Smooth muscle cell (in vitro differentiated cells): Measurements from ENCODE around the gene PTPRO. TPM values are rescaled to one million over a fixed set of nuclear protein-coding genes. Genes with fewer than 3 reads are reported as not detected.

Experiments used
- DNase-seq: peaks from one replicate; lab custom pipeline; 2025; ENCODE audit not compliant: unreplicated experiment; lab: John Stamatoyannopoulos, UW
- H2AFZ ChIP-seq: fragments of 200-600 bp; sonication (generic); 2 replicates; pipeline ENCODE4 v1.6.0; 2016; ENCODE audit warnings: antibody characterized with exemption, low read depth, mild to moderate bottlenecking
- H3F3A ChIP-seq: fragments of 200-600 bp; sonication (generic); 2 replicates; pipeline ENCODE4 v1.6.0; 2017; ENCODE audit warnings: antibody characterized with exemption, low read depth
- H3K27ac ChIP-seq: fragments of 200-600 bp; sonication (generic); 2 replicates; pipeline ENCODE4 v1.5.1; 2016; ENCODE audit warnings: low read depth, mild to moderate bottlenecking
- H3K27me3 ChIP-seq: fragments of 200-600 bp; sonication (generic); 2 replicates; pipeline ENCODE4 v1.6.1; 2016; ENCODE audit warnings: low read depth, mild to moderate bottlenecking
- H3K36me3 ChIP-seq: fragments of 200-600 bp; sonication (generic); 2 replicates; pipeline ENCODE4 v1.5.1; 2016; ENCODE audit warnings: low read depth
- H3K4me1 ChIP-seq: fragments of 200-600 bp; sonication (generic); 2 replicates; pipeline ENCODE4 v1.5.1; 2016; ENCODE audit warnings: low read depth
- H3K4me2 ChIP-seq: fragments of 200-600 bp; sonication (generic); 2 replicates; pipeline ENCODE4 v1.6.0; 2016; ENCODE audit warnings: mild to moderate bottlenecking
- H3K4me3 ChIP-seq: fragments of 200-600 bp; sonication (generic); 2 replicates; pipeline ENCODE4 v1.5.1; 2016; ENCODE audit warnings: mild to moderate bottlenecking
- H3K79me2 ChIP-seq: fragments of 200-600 bp; sonication (generic); 2 replicates; pipeline ENCODE4 v1.6.0; 2016; ENCODE audit warnings: low read depth, mild to moderate bottlenecking
- H3K9ac ChIP-seq: fragments of 200-600 bp; sonication (generic); 2 replicates; pipeline ENCODE4 v1.6.0; 2016; ENCODE audit warnings: low read depth
- H3K9me3 ChIP-seq: fragments of 200-600 bp; sonication (generic); replicated peaks from 2 replicates; pipeline ENCODE4 v1.5.1; 2016; ENCODE audit warnings: low read depth
- H4K20me1 ChIP-seq: fragments of 200-600 bp; sonication (generic); 2 replicates; pipeline ENCODE4 v1.6.0; 2016; ENCODE audit warnings: low read depth
- WGBS: methylation state at CpG from one replicate; pipeline ENCODE4 v1.1.7; 2016; ENCODE audit warnings: low lambda C conversion rate; 5-methylcytosine and 5-hydroxymethylcytosine counted together
- polyA plus RNA-seq: library from polyadenylated mRNA; unstranded; fragments of >200 nt; fragmentation: Nextera tagmentation; extraction: Ambion mirVana; gene quantifications from 2 replicates; pipeline ENCODE4 v1.2.1, GENCODE V29; 2016
- total RNA-seq: library from RNA; depleted of rRNA; stranded (reverse); fragments of >200 nt; gene quantifications from 2 replicates; pipeline ENCODE4 v1.2.3, GENCODE V29; 2014
- TF ChIP-seq, protein P1 (sequence below): fragments of 200-600 bp; sonication (generic); IDR thresholded peaks from 2 replicates; pipeline ENCODE4 v1.5.1; 2017; ENCODE audit warnings: borderline replicate concordance, mild to moderate bottlenecking, antibody characterized with exemption; ENCODE audit not compliant: insufficient read depth, poor library complexity, severe bottlenecking

PTPRO gene
- total and polyA plus RNA-seq, 2 experiments from 2014 or later = not detected

DNA sequence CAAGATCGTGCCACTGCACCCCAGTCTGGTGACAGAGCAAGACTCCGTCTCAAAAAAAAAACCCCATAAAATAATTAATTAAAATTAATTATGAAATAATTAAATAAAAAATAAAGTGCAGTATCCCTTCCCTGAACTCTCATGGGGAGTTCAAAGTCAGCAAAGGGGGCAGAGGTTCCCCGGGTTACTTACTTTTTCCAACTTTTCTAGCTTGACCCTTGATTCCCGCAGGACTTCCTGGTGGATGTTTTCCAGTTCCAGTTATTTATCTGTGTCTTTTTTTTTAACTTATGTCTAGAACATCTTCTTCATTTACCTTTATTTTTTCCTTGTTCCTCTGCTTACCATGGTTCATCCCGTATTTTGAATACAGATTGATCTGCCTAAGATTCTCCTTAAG lies 269.5 kb downstream of the PTPRO start:
- 89% methylated on average over 5 of the region's 5 CpGs for WGBS
- Histone ChIP-seq H3K9ac (no peak overlapping the region), H3K79me2 (no peaks in the 10 kb centered on the region), H3K4me2 (no peak overlapping the region), H3K27ac (no peak overlapping the region), H2AFZ (no peak overlapping the region), H3K4me1 (no peaks in the 10 kb centered on the region), H3K4me3 (no peak overlapping the region), H3K9me3 (no peaks in the 10 kb centered on the region), H3K36me3 (no peaks in the 10 kb centered on the region), H3K27me3 (no peaks in the 10 kb centered on the region), H3F3A (no peaks in the 10 kb centered on the region), H4K20me1 (no peaks in the 10 kb centered on the region)
- TF ChIP-seq, protein P1, sequence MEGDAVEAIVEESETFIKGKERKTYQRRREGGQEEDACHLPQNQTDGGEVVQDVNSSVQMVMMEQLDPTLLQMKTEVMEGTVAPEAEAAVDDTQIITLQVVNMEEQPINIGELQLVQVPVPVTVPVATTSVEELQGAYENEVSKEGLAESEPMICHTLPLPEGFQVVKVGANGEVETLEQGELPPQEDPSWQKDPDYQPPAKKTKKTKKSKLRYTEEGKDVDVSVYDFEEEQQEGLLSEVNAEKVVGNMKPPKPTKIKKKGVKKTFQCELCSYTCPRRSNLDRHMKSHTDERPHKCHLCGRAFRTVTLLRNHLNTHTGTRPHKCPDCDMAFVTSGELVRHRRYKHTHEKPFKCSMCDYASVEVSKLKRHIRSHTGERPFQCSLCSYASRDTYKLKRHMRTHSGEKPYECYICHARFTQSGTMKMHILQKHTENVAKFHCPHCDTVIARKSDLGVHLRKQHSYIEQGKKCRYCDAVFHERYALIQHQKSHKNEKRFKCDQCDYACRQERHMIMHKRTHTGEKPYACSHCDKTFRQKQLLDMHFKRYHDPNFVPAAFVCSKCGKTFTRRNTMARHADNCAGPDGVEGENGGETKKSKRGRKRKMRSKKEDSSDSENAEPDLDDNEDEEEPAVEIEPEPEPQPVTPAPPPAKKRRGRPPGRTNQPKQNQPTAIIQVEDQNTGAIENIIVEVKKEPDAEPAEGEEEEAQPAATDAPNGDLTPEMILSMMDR = no peak
- no peak for DNase-seq

DNA sequence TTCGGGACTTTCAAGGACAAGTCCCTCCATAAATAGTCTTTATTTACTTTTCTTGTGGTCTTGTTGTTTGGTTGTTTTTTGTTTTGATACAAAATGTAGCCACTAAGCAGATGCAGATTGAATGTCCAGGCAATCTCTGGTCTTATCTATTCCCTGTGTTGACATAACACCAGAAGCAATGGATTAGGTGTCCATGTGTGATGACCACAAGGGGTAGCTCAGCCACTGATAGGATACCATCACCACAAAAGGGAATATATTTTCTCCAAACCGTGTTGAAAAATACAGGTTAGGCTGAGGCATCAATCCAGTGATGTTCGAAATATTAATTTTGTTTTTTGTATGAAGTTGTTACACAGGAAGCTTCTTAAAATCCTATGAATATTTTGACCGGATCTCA lies 270.6 kb downstream of the PTPRO start:
- WGBS = 80% methylated on average over 4 of the region's 4 CpGs
- H2AFZ ChIP-seq = no peak overlapping the region
- no peak overlapping the region for H3K4me3 ChIP-seq
- H4K20me1 ChIP-seq = no peaks in the 10 kb centered on the region
- TF ChIP-seq, protein P1 = no peak
- H3K79me2 ChIP-seq = no peaks in the 10 kb centered on the region
- no peaks in the 10 kb centered on the region for H3K9me3 ChIP-seq
- no peaks in the 10 kb centered on the region for H3K4me1 ChIP-seq
- H3K9ac ChIP-seq = no peak overlapping the region
- no peaks in the 10 kb centered on the region for H3F3A ChIP-seq
- H3K27me3 ChIP-seq = no peaks in the 10 kb centered on the region
- no peak for DNase-seq
- H3K36me3 ChIP-seq = no peaks in the 10 kb centered on the region
- H3K4me2 ChIP-seq = no peak overlapping the region
- no peak overlapping the region for H3K27ac ChIP-seq

DNA sequence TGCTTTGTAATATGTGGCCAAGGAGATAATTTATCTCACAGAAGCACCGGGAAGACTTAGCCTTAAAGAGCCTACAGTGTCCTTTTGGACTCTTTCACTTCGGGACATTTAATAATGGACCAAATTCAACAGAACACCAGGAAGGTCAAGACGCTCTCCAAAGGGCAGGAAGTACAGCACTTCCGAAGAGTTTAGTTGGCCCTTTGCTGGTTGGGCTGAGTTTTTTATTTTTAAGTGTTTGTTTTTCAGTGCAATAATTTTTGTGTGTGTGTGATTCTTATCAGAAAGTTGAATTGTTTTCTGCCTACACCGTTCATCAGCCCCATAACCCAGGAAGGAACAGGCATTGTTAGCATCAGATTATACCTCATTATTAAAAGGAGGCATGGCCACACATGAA lies 273.9 kb downstream of the PTPRO start:
- no peak overlapping the region for H3K4me2 ChIP-seq
- H3K4me3 ChIP-seq = no peak overlapping the region
- DNase-seq = no peak
- no peaks in the 10 kb centered on the region for H3K36me3 ChIP-seq
- TF ChIP-seq, protein P1 = no peak
- no peaks in the 10 kb centered on the region for H3K4me1 ChIP-seq
- H3K27me3 ChIP-seq = no peaks in the 10 kb centered on the region
- no peaks in the 10 kb centered on the region for H3K79me2 ChIP-seq
- 87% methylated on average over 5 of the region's 5 CpGs for WGBS
- no peaks in the 10 kb centered on the region for H3F3A ChIP-seq
- H3K27ac ChIP-seq = no peak overlapping the region
- H3K9ac ChIP-seq = no peak overlapping the region
- no peak overlapping the region for H2AFZ ChIP-seq
- H4K20me1 ChIP-seq = no peaks in the 10 kb centered on the region
- no peaks in the 10 kb centered on the region for H3K9me3 ChIP-seq

DNA sequence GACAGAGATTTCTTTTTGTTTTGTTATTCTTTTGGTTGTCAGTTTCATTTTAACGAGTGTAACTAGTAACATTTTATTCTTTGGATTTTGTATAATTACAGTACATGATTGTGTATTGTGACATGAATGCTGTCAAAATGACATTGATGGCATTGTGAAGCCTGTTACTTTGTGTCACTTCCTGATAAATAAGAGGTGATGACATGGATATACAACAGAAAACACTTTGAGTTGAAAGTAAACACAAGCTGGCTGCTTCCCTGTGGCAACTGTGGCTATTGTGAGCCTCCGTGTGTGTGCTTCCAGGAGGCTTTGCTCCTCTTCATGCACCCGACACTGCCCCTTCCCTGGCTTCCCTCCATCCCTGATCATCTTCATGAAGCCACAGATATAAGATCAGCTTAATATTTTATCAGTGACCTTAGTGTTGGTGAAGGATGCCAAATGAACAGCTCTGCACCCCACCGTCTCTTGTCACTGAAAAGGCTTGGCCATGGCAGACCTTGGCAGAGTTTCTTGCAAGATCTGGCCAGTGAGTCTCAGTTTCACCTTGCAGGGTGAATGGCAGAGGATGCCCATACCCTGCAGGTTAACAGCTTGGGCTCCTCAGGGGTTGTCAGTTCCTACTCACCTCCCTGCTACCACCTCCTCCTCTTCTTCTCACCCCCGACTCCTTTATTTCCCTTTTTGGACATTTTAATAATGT lies 275.0 kb downstream of the PTPRO start:
- H3K27ac ChIP-seq = no peak overlapping the region
- WGBS = 68% methylated on average over 5 of the region's 5 CpGs
- no peak overlapping the region for H3K4me2 ChIP-seq
- no peaks in the 10 kb centered on the region for H4K20me1 ChIP-seq
- H3K27me3 ChIP-seq = no peaks in the 10 kb centered on the region
- H3K36me3 ChIP-seq = no peaks in the 10 kb centered on the region
- no peaks in the 10 kb centered on the region for H3K9me3 ChIP-seq
- H3F3A ChIP-seq = no peaks in the 10 kb centered on the region
- no peak overlapping the region for H3K9ac ChIP-seq
- H3K79me2 ChIP-seq = no peaks in the 10 kb centered on the region
- TF ChIP-seq, protein P1 = no peak
- H2AFZ ChIP-seq = no peak overlapping the region
- H3K4me3 ChIP-seq = no peak overlapping the region
- no peak for DNase-seq
- no peaks in the 10 kb centered on the region for H3K4me1 ChIP-seq
